NOMO-1 treated with DMSO at 0.1 percent for 48 hours (cell line): ENCODE measurements around the gene HLCS.

Experiments used
- DNase-seq: peaks from one replicate; lab custom pipeline; 2025; ENCODE audit not compliant: unreplicated experiment; lab: John Stamatoyannopoulos, UW

Gene HLCS

GRCh38 chr21:36985751-36986594 is 19.5 kb upstream of the HLCS start:
- no peak for DNase-seq

GRCh38 chr21:36981977-36982700 is 15.7 kb upstream of the HLCS start:
- DNase-seq = no peak

GRCh38 chr21:36981049-36981391 is 14.6 kb upstream of the HLCS start:
- no peak for DNase-seq

GRCh38 chr21:36980280-36981048 is 14.0 kb upstream of the HLCS start:
- DNase-seq = no peak

- peak; percentile 67 for DNase-seq
Observed at GRCh38 chr21:36976882-36977651, 10.6 kb upstream of the HLCS start.

- no peak for DNase-seq
Observed at GRCh38 chr21:36976228-36976861, 9.9 kb upstream of the HLCS start.

- no peak for DNase-seq
Observed at GRCh38 chr21:36974851-36975192, 8.4 kb upstream of the HLCS start.

GRCh38 chr21:36973986-36974850 is 7.7 kb upstream of the HLCS start:
- DNase-seq = no peak

GRCh38 chr21:36968976-36969375 is 2.5 kb upstream of the HLCS start:
- no peak for DNase-seq

GRCh38 chr21:36968414-36968813 is 1.9 kb upstream of the HLCS start:
- no peak for DNase-seq

- no peak for DNase-seq
Observed at GRCh38 chr21:36966821-36967768, 626 bp upstream of the HLCS start.

GRCh38 chr21:36965720-36966065 is 776 bp downstream of the HLCS start:
- DNase-seq = no peak

- no peak for DNase-seq
Observed at GRCh38 chr21:36964827-36965719, 1.4 kb downstream of the HLCS start.

- DNase-seq = no peak
Observed at GRCh38 chr21:36964398-36964797, 2.1 kb downstream of the HLCS start.

- DNase-seq = no peak
Observed at GRCh38 chr21:36962098-36962780, 4.2 kb downstream of the HLCS start.

- DNase-seq = no peak
Observed at GRCh38 chr21:36960676-36961284, 5.7 kb downstream of the HLCS start.
